Endometrium (tissue), 2 donors: ENCODE data around the gene GABPA.
A peak's percentile ranks its signal among the peaks of the same experiment; 100 is the strongest.
"Not testable (repeated sequence)": the region's sequence is repeated elsewhere in the genome, so short reads cannot be mapped to it uniquely, and the experiment has no call there.

Source experiments
- FAIRE-seq: peaks from 2 replicates; lab custom pipeline; 2012; peaks lifted over from hg19 to GRCh38; lab: Jason Lieb, UNC
- donor health status: control.
- donor health status: control.

Gene GABPA

DNA sequence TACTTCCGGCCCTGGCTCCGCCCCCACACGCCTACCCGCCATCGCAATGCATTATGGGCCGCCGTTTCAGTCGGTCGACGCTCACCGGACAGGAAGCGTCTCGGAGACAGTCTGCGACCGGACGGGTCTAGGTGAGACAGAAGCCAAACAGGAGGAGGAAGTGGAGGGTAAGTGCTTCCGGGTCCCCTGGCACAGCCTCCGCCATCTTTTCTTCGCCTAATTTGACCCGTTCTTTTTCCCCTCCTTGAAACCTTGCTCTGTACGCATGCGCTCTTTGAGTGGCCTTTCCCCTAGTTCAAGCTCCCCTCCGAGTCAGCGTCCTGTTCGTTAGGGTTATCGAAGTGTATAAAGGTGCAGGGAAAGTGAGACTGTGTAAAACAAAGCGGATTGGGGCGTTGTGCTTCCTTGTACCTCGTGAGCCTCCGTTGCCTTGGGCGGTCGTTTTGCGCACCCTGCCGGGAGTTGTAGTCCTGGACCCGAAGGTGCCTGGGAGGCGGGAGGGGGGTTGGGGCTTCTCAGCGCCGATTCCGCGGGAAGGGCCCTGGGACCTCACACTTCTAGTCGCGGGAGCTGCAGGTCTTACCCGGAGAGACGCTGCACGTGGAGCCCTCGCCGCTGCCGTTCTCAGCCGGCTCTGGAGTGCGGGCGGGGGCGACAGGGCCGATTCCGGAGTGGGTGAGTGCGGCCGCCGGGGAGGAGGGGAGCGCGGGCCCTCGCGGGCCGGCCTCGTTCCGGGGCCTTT is at the start of gene GABPA, which contains the start of gene ATP5PF:
TSS of gene GABPA (plus strand) at position 69 of the 742 bp plus-strand sequence. CDS start 6,627 bp downstream, outside the sequence.
TSS of gene ATP5PF (minus strand) at position 1 of the 742 bp plus-strand sequence. CDS start 5,110 bp downstream, outside the sequence.
- peak; percentile 88 for FAIRE-seq

DNA sequence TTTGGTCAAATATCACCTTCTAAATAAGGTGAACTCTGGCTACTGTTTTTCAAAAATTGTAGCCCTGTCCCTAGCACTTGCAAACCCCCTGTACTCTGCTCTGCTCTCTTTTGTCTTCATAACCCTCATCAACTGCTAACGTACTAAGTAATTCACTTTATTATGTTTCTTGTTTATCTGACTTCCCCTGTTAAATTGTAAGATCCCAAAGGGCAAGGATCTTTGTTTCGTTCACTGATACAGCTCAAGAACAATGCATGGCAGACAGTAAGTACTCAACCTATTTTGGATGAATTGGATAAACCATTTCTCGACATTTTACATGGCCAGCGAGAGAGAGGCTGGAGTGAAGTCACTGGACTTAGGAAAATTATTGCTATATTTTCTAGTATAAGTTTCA is 47.0 kb upstream of the GABPA start:
- FAIRE-seq: no peak

DNA sequence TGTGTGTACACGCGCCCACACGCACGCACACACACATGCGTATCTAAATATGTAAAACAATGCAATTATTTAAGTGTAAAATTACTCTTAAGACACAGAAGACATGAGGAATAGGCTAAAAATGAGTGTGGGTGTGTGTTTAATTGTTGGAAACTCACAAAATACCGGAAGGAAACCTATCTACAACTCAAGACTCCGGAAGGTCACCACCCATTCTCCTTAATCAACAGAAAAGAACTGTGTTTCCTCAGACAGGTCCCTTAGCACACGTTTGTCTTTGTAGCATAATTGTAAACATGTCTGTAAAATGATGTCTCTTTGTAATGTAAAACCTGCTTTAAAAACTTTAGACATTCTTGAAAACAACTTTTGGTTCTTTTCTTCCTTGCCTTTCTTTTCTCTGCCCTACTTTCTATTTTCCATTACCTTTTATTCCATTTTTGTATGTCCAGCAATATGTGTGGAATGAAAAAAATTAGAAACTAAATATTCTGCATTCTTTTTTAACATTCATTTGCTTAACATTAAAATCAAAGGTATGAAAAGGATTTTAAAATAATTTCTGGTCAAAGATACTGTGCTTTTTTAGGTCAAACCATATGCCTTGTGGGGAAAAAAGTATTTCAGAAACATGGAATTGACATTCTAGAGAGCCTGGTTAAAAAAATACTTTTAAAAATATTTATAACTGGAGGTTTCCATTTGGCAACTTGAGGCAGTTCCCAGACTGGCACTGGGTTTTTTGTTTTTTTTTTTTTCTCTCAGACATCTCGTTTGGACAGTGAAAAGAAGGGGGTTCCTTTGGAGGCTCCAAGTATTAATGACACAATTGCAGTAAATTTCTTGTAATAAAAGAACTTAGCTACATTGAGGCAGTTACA is 46.3 kb upstream of the GABPA start:
- FAIRE-seq: peak; percentile 57

DNA sequence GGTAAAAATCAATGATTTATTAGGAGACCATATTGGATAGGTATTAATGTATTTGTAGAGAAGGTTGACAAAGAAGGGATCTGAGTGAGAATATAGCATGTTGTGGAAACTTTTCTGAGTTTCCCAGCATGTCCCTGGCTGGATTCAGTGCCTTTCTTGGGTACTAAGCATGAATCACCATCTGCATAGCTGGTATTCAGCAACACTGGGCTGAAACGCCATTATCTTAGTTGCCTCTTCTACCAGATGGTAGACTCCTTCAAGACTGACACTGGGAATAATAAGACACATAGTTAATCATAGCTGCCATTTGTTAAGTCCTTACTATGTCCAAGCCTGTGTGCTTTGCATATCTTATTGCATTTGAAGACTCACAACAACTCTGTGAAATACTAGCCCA is 45.5 kb upstream of the GABPA start:
- FAIRE-seq: no peak

DNA sequence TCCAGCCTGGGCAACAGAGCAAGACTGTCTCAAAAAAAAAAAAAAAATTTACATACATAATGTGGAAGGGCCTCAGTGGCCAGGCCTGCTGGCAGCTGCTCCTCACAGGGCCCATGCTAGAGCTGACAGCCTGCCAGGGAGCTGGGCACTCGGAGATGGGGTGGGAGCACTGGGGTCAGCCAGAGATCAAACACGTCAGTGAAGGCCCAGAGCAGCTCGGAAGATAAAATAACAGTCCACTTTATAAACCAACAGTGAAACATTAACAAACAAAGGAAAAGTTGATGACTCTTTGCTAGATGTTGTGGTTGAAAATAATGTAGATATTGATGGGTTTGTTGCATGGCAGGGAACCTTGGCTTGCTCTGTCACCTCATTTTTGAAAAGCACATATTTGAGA is 42.8 kb upstream of the GABPA start:
- no peak for FAIRE-seq

DNA sequence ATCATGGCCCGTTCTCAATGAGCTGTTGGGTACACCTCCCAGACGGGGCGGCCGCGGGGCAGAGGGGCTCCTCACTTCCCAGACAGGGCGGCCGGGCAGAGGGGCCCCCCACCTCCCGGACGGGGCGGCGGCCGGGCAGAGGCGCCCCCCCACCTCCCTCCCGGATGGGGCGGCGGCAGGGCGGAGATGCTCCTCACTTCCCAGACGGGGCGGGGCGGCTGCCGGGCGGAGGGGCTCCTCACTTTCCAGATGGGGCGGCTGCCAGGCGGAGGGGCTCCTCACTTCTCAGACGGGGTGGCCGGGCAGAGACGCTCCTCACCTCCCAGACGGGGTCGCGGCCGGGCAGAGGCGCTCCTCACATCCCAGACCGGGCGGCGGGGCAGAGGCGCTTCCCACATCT is 39.3 kb upstream of the GABPA start:
- not testable (repeated sequence) for FAIRE-seq

DNA sequence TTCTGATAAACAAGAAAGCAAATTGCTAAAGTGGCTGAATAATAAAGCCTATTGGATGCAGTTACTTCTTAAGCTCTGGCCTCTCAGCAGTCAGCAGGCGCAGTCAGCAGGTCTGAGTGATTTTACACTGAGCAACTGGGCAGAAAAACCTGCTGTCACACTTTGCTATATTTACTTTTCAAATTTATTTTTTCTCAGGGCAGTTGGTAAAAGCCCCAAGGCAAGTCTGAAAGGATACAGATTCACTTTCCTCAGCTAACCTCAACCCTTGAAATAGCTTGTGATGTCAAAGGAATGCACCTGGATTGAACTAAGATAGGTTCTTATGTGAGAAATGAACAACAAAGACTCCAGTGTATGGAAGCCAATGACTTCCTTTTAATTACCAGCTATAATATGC is 34.0 kb upstream of the GABPA start:
- no peak for FAIRE-seq

DNA sequence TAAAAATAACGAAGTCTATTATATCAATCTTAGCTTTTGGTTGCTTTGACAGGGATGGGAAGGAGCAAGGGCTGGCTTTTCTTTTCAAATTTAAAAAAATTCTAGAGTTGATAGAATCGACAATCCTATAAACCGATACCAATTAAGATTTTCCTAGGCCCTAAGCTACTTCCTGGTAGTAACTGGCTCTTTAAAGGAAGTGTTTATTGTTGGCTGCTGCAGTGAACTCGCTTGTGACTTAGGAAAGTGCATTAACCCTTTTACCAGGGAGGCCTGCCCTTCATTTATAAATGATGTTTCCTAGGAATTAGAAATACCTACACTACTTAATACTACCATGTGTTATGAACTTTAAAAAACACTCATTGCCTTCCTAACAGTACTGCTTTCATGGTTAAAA is 33.2 kb upstream of the GABPA start:
- no peak for FAIRE-seq

DNA sequence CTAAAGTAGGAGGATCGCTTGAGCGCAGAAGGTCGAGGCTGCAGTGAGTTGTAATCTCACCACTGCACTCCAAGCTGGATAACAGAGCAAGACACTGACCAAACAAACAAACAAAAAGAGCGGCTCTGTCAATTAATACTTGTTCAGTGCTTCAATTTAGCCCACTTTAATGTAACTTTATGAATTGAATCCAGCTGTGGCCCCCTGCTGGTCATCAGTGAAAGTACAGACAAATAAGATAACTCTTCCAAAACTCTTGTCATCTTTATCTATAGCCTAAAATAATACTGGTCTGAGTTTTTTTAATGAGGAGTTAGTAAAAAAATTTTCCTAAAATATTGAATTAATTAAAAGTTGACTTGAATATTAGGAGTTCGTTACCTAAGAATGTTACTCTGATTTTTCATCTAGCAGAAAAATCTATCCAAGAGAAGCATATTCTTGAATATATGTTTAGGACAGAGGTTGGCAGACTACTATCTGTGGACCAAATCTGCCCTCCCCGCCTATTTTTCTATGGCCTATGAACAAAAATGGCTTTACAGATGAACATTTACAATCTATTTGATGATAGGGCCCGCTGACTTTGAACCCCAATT is 26.2 kb upstream of the GABPA start:
- peak; percentile 94 for FAIRE-seq

DNA sequence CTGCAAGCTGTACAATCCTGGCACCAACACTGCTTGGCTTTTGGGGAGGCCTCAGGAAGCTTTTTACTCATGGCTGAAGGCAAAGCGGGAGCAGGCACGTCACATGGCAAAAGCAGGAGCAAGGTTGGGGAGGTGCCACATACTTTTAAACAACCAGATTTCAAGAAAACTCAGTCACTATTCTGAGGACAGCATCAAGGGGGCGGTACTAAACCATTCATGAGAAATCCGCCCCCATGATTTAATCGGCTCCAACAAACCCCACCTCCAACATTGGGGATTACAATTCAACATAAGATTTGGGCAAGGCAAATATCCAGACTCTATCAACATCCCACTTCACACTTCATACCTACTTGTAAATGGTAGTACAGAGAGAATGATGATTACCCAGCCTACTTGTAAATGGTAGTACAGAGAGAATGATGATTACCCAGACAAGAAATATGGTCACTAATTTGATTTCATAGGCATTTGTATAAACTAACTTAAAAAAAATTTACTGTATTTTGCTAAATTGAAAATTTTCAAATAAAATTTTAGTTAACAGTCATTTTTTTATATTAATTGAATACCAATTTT is 25.0 kb upstream of the GABPA start:
- FAIRE-seq: no peak

DNA sequence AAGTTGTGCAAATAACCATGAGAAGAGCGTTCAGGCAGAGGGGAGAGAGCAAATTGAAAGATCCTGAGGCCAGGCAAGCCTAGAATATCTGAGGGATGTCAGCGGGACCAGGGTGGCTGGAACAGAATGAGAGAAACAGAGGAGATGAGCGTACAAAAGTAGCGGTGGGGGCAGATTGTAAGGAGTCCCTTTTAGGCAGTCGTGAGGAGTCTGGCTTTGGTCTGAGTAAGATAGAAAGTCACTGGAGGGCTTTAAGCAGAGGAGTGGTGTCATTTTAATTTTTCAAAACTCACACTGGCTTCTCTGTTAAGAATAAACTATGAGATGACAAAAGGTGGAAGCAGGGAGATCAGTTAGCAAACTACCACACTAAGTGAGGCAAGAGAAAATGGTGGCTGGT is 24.2 kb upstream of the GABPA start:
- no peak for FAIRE-seq

DNA sequence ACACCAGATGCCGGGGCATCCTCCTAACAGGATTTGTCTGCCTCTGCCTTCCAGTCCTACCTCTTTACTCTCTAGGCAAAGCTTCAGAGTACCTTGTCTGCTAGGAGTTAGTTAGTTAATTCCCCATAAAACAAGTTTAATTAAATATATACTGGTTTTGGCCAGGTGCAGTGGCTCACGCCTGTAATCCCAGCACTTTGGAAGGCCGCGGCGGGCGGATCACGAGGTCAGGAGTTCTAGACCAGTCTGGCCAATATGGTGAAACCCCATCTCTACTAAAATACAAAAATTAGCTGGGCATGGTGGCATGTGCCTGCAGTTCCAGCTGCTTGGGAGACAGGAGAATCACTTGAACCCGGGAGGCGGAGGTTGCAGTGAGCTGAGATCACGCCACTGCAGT is 20.7 kb upstream of the GABPA start:
- not testable (repeated sequence) for FAIRE-seq

DNA sequence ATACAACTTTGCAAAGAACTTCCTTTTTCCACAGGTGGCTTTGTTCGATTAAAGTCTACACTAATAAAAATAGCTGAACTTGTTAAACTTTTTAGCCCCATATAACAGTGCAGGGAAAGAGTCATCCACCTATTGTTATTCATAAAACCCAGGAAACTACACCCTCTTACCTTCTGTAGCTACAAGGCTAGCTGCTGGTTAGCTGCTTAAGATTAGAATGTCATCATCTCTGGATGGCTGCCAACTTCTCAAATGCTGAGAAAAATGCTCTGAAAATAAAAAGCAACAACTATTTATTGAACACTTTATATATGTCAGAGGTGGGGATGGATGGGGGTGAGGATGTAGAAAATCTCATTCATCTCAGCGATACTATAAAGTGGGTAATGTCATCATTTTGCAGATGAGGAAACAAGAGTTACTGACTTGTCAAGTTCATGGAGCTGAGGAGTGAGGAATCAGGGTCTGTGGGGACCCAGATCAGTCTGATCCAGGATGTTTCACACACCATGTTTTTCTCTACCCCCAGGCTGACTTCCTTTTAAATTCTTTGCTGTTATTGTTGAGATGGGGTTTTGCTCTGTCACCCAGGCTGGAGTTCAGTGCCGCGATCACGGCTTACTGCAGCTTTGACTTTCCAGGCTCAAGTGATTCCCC is 17.2 kb upstream of the GABPA start:
- no peak for FAIRE-seq

DNA sequence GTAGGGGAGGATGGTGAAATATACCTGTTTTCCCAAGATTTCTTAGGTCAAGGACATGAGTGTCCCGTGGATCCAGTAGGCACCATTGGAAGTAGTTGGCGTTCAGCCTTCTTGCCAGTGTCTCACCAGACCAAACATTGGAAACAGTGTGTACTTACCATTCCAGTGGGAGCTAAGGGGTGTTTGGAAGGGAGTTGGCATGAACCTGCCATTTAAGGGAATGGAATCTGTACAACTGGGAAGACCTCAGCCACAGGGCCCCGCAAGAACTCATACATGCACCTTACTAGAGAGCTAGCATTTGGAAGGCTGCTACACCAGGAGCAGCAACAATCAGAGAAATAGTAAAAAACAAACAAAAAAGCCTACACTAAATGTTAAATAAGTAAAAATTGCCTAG is 12.8 kb upstream of the GABPA start:
- FAIRE-seq: no peak

DNA sequence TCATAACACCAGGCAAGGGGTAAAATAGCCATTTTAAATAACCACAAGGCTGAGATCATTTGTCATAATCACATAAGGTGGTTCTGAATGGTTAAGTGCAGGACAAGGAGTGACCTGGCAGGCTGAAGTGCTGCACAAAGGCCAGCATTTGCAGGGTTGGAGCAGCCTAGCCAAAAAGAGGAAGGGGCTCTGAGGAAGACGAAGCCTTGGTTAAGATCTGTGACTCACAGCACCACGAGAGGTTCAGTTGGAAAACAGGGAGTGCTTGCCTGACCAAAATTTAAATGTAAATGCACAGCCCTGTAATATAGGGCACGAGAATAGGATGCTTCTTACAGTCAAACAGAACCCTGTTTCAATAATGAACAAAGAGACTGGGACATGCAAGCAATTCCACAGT is 12.1 kb upstream of the GABPA start:
- FAIRE-seq: no peak

DNA sequence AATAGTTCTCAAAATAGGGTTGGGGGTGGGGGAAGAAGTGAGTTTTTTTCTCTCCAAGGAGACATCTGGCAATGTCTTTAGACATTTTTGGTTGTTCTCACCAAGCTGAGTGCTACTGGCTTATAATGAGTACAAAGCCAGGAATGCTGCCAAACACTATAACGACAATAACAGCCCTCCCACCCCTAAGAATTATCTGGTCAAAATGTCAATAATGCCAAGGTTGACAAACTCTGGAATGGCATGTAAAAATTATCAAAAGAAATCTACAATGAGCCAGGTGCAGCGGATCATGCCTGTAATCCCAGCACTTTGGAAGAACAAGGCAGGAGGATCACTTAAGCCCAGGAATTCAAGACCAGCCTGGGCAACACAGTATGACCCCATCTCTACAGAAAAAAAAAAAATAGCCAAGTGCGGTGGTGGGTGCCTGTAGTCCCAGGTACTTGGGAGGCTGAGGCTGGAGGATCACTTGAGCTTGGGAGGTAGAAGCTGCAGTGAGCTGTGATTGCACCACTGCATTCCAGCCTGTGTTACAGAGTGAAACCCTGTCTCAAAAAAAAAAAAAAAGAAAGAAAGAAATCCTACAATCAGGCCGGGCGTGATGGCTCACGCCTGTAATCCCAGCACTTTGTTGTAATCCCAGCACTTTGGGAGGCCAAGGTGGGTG is 2.5 kb upstream of the GABPA start:
- no peak for FAIRE-seq

DNA sequence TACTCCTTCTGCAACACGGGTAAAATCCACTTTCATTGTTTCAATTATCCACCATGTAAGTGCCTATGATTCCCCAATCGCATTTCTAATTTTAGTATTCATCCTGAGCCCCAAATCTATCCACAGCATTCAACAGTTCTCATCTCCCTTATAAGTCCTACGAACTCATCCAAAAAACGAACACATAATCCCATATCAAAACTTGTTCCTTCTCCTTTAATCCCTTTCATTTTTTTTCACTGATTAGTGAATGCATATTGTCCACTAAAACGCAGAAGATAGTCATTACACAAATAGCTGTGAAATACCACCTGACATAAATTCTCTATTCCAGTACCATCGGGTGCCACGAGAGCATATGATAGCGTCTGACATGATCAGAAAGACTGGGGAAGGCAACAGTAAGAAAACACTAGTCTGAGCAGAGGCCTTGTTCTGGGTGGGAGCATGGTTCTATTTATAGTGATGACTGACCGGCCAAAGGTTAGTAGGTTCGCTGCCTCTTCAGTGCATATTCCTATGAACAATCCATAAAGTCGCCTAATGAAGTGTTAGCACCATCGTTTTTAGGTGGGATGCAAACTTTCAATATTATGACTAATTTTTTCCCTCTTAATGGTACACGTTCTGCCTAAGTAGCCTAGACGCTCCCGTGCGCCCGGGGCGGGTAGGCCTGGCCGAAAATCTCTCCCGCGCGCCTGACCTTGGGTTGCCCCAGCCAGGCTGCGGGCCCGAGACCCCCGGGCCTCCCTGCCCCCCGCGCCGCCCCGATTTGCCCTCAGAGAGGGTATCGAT is 716 bp upstream of the GABPA start:
- no peak for FAIRE-seq

DNA sequence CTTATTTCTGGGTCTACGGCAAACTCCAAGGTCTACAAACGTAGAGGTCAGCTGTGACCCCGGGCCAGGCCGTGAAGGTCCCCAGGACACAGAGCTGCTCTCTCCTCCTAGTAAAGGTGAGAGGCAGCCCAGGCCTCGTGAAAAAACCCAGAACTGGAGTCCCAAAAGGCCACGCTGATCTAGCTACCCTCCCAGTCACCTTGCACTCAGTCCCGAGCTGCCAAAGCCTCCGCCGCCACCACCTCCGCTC is 193 bp upstream of the GABPA start:
- FAIRE-seq: no peak

DNA sequence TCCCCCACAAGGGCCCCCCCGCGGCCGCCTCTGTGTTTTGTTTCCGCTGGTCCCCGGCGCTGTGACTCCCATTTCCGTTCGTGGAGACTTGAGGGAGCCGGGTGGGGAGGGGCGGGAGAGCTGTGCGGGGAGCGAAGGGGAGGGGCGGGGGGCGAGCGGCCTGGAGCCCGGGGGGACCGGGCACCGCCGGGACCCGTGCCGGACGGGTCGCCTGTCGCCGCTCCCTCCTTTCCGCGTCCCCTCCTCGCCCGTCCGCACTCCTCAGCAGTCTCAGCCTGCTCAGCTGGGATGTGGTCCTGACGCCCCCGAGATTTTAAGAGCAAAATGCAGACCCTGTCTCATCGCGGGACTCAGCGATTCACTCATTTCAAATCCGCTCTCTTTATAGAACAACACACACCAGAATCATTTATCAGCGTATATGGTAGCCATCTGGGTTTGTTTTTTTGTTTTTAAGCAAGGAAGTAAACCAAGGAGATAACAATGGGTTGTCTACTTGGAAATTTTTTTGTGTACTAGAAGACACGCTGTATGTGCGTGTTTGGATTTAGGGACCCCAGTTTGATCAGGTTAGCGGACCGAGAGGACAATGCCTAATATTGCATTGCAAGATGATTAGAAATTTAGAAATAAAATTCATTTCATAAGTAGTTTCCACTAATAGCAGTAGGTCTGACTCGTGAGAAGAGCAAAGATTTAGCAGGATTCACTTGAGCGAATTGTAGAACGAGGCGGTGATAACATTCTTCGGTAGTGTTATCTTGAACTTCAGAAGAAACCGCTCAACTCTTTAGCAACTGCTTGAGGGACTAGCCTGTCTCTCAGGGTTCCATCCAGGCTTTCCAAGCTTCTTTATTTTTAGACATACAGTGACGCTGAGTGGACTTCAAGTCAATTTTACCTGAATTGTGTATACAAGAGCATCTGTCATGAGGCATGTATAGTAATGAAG is 1.1 kb downstream of the GABPA start:
- FAIRE-seq: no peak

DNA sequence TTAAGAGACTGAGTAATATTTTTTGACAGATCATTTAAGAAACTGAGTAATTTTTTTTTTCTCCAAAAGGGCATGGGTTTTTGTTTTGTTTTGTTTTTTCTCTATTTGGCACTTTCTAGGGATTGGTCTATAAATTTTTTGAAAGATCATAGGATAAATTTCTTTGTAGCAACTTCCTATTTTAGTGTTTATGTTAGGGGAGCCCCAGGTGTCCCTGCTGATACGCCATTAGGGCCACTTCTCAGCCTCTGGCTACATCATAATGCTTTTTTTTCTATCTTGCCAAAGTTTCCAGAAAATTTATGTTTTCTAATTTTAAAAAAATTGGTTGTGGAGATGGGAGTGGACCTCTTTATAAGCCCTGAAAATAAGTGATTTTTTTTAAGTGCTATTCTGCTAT is 2.6 kb downstream of the GABPA start:
- no peak for FAIRE-seq
